ENCODE measurements around the gene PTPRM.

GRCh38 chr18:7646174-7646886 is 79.2 kb downstream of the PTPRM start:
- no peak for TF ChIP-seq ZNF391 (tag by site-specific recombination; IDR thresholded peaks at IDR 0.05; ENCODE audit: borderline replicate concordance, low read depth)
- TF ChIP-seq CTCF (tag by site-specific recombination; IDR thresholded peaks at IDR 0.05) = no peak
- TF ChIP-seq ZEB2 (tag by site-specific recombination; IDR thresholded peaks at IDR 0.05) = no peak
- no peak for TF ChIP-seq KLF16 (tag by site-specific recombination; IDR thresholded peaks at IDR 0.05)
- no peak for TF ChIP-seq SCRT1 (tag by site-specific recombination; IDR thresholded peaks at IDR 0.05; ENCODE audit: borderline replicate concordance)
- no peak for TF ChIP-seq ZNF274 (IDR thresholded peaks at IDR 0.05; ENCODE audit: low read length)
- no peak for TF ChIP-seq ZNF274 (tag by site-specific recombination; IDR thresholded peaks at IDR 0.05; ENCODE audit: borderline replicate concordance)
- TF ChIP-seq ZFP3 (tag by site-specific recombination; IDR thresholded peaks at IDR 0.05; ENCODE audit: low read depth) = no peak

Measured in HEK293 (cell line).